Vagina (tissue), 2 donors: ENCODE results near the gene ASPHD2. TPM values are rescaled to one million over a fixed set of nuclear protein-coding genes. Genes with fewer than 3 reads are reported as not detected.

ENCODE experiments used
- DNase-seq, 2 donors: peaks; one replicate each; pipeline ENCODE4 v3.0.0-alpha.2; 2017; ENCODE audit errors: extremely low spot score in 2 of 2
- H3K27ac ChIP-seq: fragments of 200-600 bp; sonication (generic); one replicate; pipeline ENCODE4 v1.5.1; 2019
- H3K27me3 ChIP-seq: fragments of 200-600 bp; sonication (generic); one replicate; pipeline ENCODE4 v1.5.1; 2019
- H3K36me3 ChIP-seq, 2 donors: fragments of 200-600 bp; sonication (generic); one replicate each; pipeline ENCODE4 v1.5.1; 2017 to 2019
- H3K4me1 ChIP-seq: fragments of 200-600 bp; sonication (generic); one replicate; pipeline ENCODE4 v1.5.1; 2019
- H3K4me3 ChIP-seq, 2 donors: fragments of 200-600 bp; sonication (generic); 1 replicate in 1 of 2; 2 replicates in 1 of 2; pipeline ENCODE4 v1.5.1; 2016 to 2019
- H3K9me3 ChIP-seq: fragments of 200-600 bp; sonication (generic); one replicate; pipeline ENCODE4 v1.5.1; 2019
- CTCF ChIP-seq, 3 experiments: fragments of 450-650 bp in 2 of 3; fragments of 200-600 bp in 1 of 3; sonication (generic) in 1 of 3; IDR thresholded peaks; one replicate each; pipeline ENCODE4 v1.5.1; 2017 to 2019; ENCODE audit warnings: antibody characterized with exemption in 3 of 3, mild to moderate bottlenecking in 2 of 3, moderate library complexity in 2 of 3
- POLR2A ChIP-seq, 2 donors: fragments of 450-650 bp; IDR thresholded peaks; one replicate each; pipeline ENCODE4 v1.6.1; 2017; ENCODE audit warnings: antibody characterized with exemption in 2 of 2, mild to moderate bottlenecking in 2 of 2, moderate library complexity in 2 of 2
- POLR2AphosphoS5 ChIP-seq, 2 donors: sonication (generic); formaldehyde crosslinking; IDR thresholded peaks; one replicate each; pipeline ENCODE4 v1.9.0; 2017; ENCODE audit warnings: antibody characterized with exemption in 2 of 2, mild to moderate bottlenecking in 2 of 2, low read depth in 1 of 2; ENCODE audit not compliant: insufficient read depth in 1 of 2
- intact Hi-C: fragments of 100-400 bp; cut with DNase I; formaldehyde crosslinking; loops from one replicate; pipeline ENCODE4 v1.15.1; 2023
- total RNA-seq: library from RNA; depleted of rRNA; stranded (reverse); fragments of >200 nt; gene quantifications from one replicate; pipeline ENCODE4 v1.2.3, GENCODE V29; 2016

Gene ASPHD2
- total RNA-seq, 1 donor from 2014 or later = 2.2 TPM

GRCh38 chr22:26414347-26414746 lies 14.7 kb upstream of the ASPHD2 start:
- no peak for DNase-seq
- H3K36me3 ChIP-seq = no peaks in the 10 kb centered on the region
- no peaks in the 10 kb centered on the region for H3K4me1 ChIP-seq
- peaks cover 3% of the 10 kb centered on the region for H3K27me3 ChIP-seq
- H3K4me3 ChIP-seq = no peak overlapping the region
- intact Hi-C loops = no loop called here
- no peak overlapping the region for H3K27ac ChIP-seq
- H3K9me3 ChIP-seq = no peaks in the 10 kb centered on the region
- no peak for TF ChIP-seq POLR2AphosphoS5 (IDR thresholded peaks at IDR 0.05; ENCODE audit: insufficient read depth in 1 of 2, low read depth in 1 of 2)
- no peak for TF ChIP-seq POLR2A (IDR thresholded peaks at IDR 0.05)
- no peak for TF ChIP-seq CTCF (IDR thresholded peaks at IDR 0.05)

- H3K9me3 ChIP-seq = no peaks in the 10 kb centered on the region
- peaks cover 3% of the 10 kb centered on the region for H3K27me3 ChIP-seq
- no peak for DNase-seq
- no peak overlapping the region for H3K4me3 ChIP-seq
- no peaks in the 10 kb centered on the region for H3K4me1 ChIP-seq
- H3K36me3 ChIP-seq = no peaks in the 10 kb centered on the region
- TF ChIP-seq POLR2AphosphoS5 (IDR thresholded peaks at IDR 0.05; ENCODE audit: insufficient read depth in 1 of 2, low read depth in 1 of 2) = no peak
- no peak for TF ChIP-seq CTCF (IDR thresholded peaks at IDR 0.05)
- TF ChIP-seq POLR2A (IDR thresholded peaks at IDR 0.05) = no peak
- intact Hi-C loops = no loop called here
- H3K27ac ChIP-seq = no peak overlapping the region
Observed at GRCh38 chr22:26416256-26416655, 12.8 kb upstream of the ASPHD2 start.

GRCh38 chr22:26416670-26417276 lies 12.3 kb upstream of the ASPHD2 start:
- H3K27me3 ChIP-seq = peaks cover 3% of the 10 kb centered on the region
- no peak overlapping the region for H3K27ac ChIP-seq
- H3K36me3 ChIP-seq = no peaks in the 10 kb centered on the region
- no peaks in the 10 kb centered on the region for H3K9me3 ChIP-seq
- no peak for DNase-seq
- no peak for TF ChIP-seq POLR2AphosphoS5 (IDR thresholded peaks at IDR 0.05; ENCODE audit: insufficient read depth in 1 of 2, low read depth in 1 of 2)
- no peak for TF ChIP-seq CTCF (IDR thresholded peaks at IDR 0.05)
- TF ChIP-seq POLR2A (IDR thresholded peaks at IDR 0.05) = no peak
- intact Hi-C loops = no loop called here
- no peak overlapping the region for H3K4me3 ChIP-seq
- H3K4me1 ChIP-seq = no peaks in the 10 kb centered on the region

- Histone ChIP-seq H3K36me3 (no peaks in the 10 kb centered on the region), H3K4me1 (no peaks in the 10 kb centered on the region), H3K27me3 (peaks cover 3% of the 10 kb centered on the region), H3K27ac (no peak overlapping the region), H3K4me3 (no peak overlapping the region), H3K9me3 (no peaks in the 10 kb centered on the region)
- no peak for DNase-seq
- TF ChIP-seq POLR2A (IDR thresholded peaks at IDR 0.05) = no peak
- TF ChIP-seq POLR2AphosphoS5 (IDR thresholded peaks at IDR 0.05; ENCODE audit: insufficient read depth in 1 of 2, low read depth in 1 of 2) = no peak
- no peak for TF ChIP-seq CTCF (IDR thresholded peaks at IDR 0.05)
- intact Hi-C loops = no loop called here
Observed at GRCh38 chr22:26417406-26417805, 11.7 kb upstream of the ASPHD2 start.

DNA sequence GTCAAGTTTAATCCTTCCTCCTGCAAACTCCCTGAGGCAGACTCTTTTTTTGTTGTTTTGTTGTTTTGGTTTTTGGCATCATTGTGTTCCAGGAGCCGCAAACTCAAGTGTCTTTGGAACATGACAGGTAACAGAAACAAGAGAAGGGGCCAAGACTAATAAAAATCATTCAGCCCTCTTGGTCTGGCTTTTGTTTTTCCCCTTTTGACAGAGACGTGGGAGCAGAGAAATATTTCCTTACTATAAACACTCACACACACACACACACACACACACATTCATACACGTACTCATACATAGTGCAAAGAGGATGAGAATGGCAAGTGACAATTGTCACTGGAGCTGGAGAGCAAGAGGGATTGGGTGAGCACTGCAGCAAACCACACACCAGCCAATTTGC lies 10.4 kb upstream of the ASPHD2 start:
- H3K27ac ChIP-seq = no peak overlapping the region
- H3K36me3 ChIP-seq = no peaks in the 10 kb centered on the region

More for the DNA sequence above, 10.4 kb upstream of the ASPHD2 start:
- H3K9me3 ChIP-seq = no peaks in the 10 kb centered on the region
- intact Hi-C loops = no loop called here
- no peak overlapping the region for H3K4me3 ChIP-seq
- peaks cover 3% of the 10 kb centered on the region for H3K27me3 ChIP-seq
- no peaks in the 10 kb centered on the region for H3K4me1 ChIP-seq
- TF ChIP-seq CTCF (IDR thresholded peaks at IDR 0.05) = no peak
- TF ChIP-seq POLR2A (IDR thresholded peaks at IDR 0.05) = no peak
- no peak for TF ChIP-seq POLR2AphosphoS5 (IDR thresholded peaks at IDR 0.05; ENCODE audit: insufficient read depth in 1 of 2, low read depth in 1 of 2)
- no peak for DNase-seq
